IPS-15b (cell line): ENCODE data around the gene ADAMTS15.
A peak's percentile ranks its signal among the peaks of the same experiment; 100 is the strongest.

Source experiments
- H3K27me3 ChIP-seq: one replicate; pipeline ENCODE4 v1.6.1; 2013; ENCODE audit warnings: low read length; ENCODE audit not compliant: control insufficient read depth, insufficient read depth
- H3K36me3 ChIP-seq: one replicate; pipeline ENCODE4 v1.6.1; 2013; ENCODE audit warnings: low read length; ENCODE audit not compliant: control insufficient read depth, insufficient read depth
- H3K4me1 ChIP-seq: one replicate; pipeline ENCODE4 v1.6.1; 2013; ENCODE audit warnings: mild to moderate bottlenecking, low read length; ENCODE audit not compliant: control insufficient read depth, insufficient read depth
- H3K4me3 ChIP-seq: one replicate; pipeline ENCODE4 v1.5.1; 2013; ENCODE audit warnings: low read depth, low read length
- H3K9ac ChIP-seq: one replicate; pipeline ENCODE4 v1.6.1; 2013; ENCODE audit warnings: low read depth, mild to moderate bottlenecking, low read length
- H3K9me3 ChIP-seq: one replicate; pipeline ENCODE4 v1.6.1; 2013; ENCODE audit warnings: mild to moderate bottlenecking, low read length; ENCODE audit not compliant: control insufficient read depth, insufficient read depth

Gene ADAMTS15

GRCh38 chr11:130448416-130449309, at the start of gene ADAMTS15:
ADAMTS15 (plus strand) TSS chr11:130448645; CDS start chr11:130448974, 329 bp downstream.
- Histone ChIP-seq H3K9ac (no peak within 1 kb of the TSS), H3K27me3 (peaks cover 72% of the 10 kb centered on the region), H3K4me1 (peaks cover 3% of the 10 kb centered on the region), H3K4me3 (peak within 1 kb of the TSS; percentile 65), H3K36me3 (no peaks in the 10 kb centered on the region), H3K9me3 (no peaks in the 10 kb centered on the region)

- no peaks in the 10 kb centered on the region for H3K27me3 ChIP-seq
- H3K9me3 ChIP-seq = no peaks in the 10 kb centered on the region
- H3K36me3 ChIP-seq = no peaks in the 10 kb centered on the region
- H3K9ac ChIP-seq = no peak overlapping the region
- peaks cover 7% of the 10 kb centered on the region for H3K4me1 ChIP-seq
- no peak overlapping the region for H3K4me3 ChIP-seq
Observed at GRCh38 chr11:130399196-130399595, 49.2 kb upstream of the ADAMTS15 start.

- Histone ChIP-seq H3K4me1 (peaks cover 7% of the 10 kb centered on the region), H3K9ac (no peak overlapping the region), H3K27me3 (no peaks in the 10 kb centered on the region), H3K36me3 (no peaks in the 10 kb centered on the region), H3K9me3 (no peaks in the 10 kb centered on the region), H3K4me3 (no peak overlapping the region)
Observed at GRCh38 chr11:130400781-130401483, 47.5 kb upstream of the ADAMTS15 start.

DNA sequence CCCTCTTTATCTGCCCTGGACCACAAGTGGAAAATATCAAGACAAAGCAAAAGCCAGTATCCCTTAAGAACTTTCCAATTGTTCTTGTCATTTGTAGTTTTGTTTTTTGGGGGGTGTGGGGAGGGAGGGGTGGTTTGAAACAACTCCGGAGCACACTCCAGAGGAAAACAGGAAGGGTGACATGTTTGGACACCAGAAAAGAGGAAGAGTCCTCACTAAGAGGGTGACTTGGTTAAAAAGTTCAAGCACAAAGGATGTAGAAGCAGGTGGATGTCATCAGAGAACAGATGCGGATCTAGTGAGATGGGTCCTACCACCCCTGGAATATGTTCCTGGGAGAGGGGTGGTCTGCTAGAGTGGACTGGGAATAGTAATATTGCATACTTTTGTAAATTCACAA, 45.9 kb upstream of the ADAMTS15 start:
- Histone ChIP-seq H3K27me3 (no peaks in the 10 kb centered on the region), H3K9ac (no peak overlapping the region), H3K4me1 (peaks cover 7% of the 10 kb centered on the region), H3K9me3 (no peaks in the 10 kb centered on the region), H3K4me3 (no peak overlapping the region), H3K36me3 (no peaks in the 10 kb centered on the region)

DNA sequence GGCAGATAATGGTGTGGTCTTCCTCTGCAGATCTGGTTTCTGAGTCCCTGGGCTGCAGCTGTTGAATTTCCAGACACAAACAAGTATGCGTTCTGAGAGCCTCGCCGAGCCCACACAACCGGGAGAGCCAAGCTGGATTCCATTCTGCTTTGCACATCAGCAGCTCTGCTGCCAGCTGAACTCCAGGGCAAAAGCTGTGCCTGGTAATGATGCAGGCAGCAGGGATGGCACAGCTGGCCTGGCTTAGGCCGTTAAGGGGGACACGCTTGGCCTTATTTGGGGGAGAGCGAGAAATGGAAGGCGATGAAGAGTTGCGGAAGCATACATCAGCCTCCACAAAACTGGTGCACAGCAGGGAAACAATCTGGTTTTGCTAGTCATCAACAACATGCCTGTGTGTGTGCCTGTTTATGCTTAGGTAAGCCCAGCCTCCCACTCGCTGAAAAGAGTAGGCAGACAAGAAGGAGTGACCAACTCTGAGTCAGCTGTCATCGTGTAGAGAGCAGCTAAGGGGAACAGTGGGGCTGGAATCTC, 45.1 kb upstream of the ADAMTS15 start:
- H3K4me3 ChIP-seq = no peak overlapping the region

DNA sequence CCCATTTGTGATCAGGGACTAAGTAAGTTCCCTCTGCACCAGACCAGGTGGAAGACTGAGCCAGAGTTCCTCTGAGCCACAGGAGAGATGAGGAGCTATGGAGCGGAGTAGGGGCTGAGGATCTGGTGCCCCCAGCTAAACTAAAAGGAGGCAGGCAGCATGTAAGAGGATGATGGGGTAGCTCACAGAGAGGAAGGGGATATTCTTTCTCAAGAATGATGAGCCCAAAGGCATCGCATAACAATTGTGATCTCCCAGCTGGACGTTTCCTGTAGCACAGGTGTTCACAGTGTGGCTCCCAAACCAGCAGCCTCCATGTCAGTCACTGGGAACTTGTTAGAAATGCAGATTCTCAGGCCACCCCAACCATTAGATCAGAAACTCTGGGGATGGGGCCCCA, 44.5 kb upstream of the ADAMTS15 start:
- no peaks in the 10 kb centered on the region for H3K27me3 ChIP-seq
- H3K4me1 ChIP-seq = peaks cover 7% of the 10 kb centered on the region
- H3K9me3 ChIP-seq = no peaks in the 10 kb centered on the region
- no peak overlapping the region for H3K9ac ChIP-seq
- no peak overlapping the region for H3K4me3 ChIP-seq
- no peaks in the 10 kb centered on the region for H3K36me3 ChIP-seq

More for the DNA sequence above, 45.1 kb upstream of the ADAMTS15 start:
- no peaks in the 10 kb centered on the region for H3K36me3 ChIP-seq
- no peaks in the 10 kb centered on the region for H3K9me3 ChIP-seq
- peaks cover 7% of the 10 kb centered on the region for H3K4me1 ChIP-seq
- H3K27me3 ChIP-seq = no peaks in the 10 kb centered on the region
- H3K9ac ChIP-seq = no peak overlapping the region

DNA sequence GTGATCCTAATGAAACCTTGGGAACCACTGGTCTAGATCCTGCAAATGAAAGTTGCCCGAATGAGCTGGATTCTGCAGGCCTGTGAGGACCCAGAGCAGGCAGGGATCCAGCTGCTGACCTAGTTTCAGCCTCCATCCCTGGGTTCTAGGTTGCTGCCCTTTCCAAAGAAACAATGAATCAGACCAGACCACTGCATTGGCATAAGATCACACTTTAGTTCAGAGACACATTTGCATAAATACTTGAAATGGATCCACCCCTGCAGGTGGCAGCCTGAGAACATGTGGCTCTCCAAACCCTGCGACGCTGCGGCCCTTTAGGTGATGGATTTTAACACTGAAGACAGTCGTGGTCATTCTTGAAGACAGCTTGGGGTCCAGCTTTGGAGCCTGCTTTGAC, 43.7 kb upstream of the ADAMTS15 start:
- Histone ChIP-seq H3K36me3 (no peaks in the 10 kb centered on the region), H3K9me3 (no peaks in the 10 kb centered on the region), H3K4me1 (peaks cover 10% of the 10 kb centered on the region), H3K27me3 (no peaks in the 10 kb centered on the region), H3K9ac (no peak overlapping the region), H3K4me3 (no peak overlapping the region)

DNA sequence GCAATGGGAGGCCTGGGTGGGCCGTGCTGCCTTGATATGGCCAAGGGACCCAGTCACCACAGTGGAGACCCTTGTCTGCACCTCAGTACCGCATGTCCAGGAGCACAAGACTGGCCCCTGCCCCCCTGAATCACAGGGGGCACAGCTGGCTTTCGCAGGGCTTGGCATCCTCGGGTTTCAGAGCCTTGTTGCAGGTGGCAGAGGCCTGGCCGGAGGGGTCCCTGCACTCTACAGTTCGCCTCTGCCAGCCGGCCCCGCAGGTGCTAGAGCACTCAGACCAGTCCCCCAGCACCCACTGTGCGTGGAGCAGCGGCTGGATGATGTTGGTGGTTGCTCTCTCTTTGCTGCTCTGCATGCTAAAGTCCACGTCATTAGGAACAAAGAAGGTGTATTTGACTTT, 43.0 kb upstream of the ADAMTS15 start:
- H3K9ac ChIP-seq = no peak overlapping the region
- no peaks in the 10 kb centered on the region for H3K36me3 ChIP-seq
- H3K27me3 ChIP-seq = no peaks in the 10 kb centered on the region
- no peaks in the 10 kb centered on the region for H3K9me3 ChIP-seq
- peaks cover 10% of the 10 kb centered on the region for H3K4me1 ChIP-seq
- H3K4me3 ChIP-seq = no peak overlapping the region

DNA sequence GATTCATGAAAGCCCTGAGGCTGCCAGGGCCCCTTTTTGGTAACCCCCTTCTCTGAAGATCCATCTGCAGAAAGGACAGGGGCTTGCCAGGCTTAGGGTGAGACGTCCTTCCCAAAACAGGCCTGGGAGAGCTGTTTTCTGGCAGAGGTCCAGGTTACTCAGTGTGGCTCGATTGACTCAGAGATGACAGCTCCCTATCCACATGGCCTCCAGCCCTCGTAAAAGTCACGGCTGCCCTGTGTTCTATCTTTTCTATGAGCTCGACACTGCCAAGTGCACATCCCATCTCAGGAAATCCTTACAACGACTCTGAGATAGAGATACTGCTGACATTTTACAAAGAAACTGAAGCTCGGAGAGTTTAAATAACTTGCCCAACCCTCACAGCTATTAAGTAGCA, 40.5 kb upstream of the ADAMTS15 start:
- Histone ChIP-seq H3K36me3 (no peaks in the 10 kb centered on the region), H3K9me3 (no peaks in the 10 kb centered on the region), H3K9ac (no peak overlapping the region), H3K4me3 (no peak overlapping the region), H3K4me1 (peaks cover 10% of the 10 kb centered on the region), H3K27me3 (no peaks in the 10 kb centered on the region)

GRCh38 chr11:130408401-130408890, 40.0 kb upstream of the ADAMTS15 start:
- H3K36me3 ChIP-seq = no peaks in the 10 kb centered on the region
- no peaks in the 10 kb centered on the region for H3K9me3 ChIP-seq
- no peak overlapping the region for H3K4me3 ChIP-seq
- no peak overlapping the region for H3K9ac ChIP-seq
- H3K4me1 ChIP-seq = peaks cover 8% of the 10 kb centered on the region
- H3K27me3 ChIP-seq = no peaks in the 10 kb centered on the region

DNA sequence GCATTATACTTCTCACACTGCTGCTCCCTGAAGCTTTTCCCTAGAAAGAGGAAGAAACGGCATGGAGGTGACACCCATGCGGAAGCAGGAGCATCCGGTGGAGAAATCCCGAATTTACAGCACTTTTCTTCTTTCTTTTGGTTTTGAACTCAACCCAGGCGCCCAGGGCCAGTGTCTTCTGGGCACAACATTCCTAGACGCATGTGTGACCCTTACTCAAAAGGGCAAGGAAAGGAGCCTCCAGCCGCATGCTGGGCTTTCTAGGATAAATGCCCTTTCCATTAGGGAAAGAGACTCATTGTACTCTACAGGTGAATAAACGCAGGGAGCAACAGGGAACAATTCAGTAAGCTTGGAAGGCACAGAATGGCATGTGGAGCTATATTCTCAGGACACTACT, 39.5 kb upstream of the ADAMTS15 start:
- H3K36me3 ChIP-seq = no peaks in the 10 kb centered on the region
- no peaks in the 10 kb centered on the region for H3K27me3 ChIP-seq
- no peak overlapping the region for H3K4me3 ChIP-seq
- no peak overlapping the region for H3K9ac ChIP-seq
- no peaks in the 10 kb centered on the region for H3K9me3 ChIP-seq
- peaks cover 3% of the 10 kb centered on the region for H3K4me1 ChIP-seq
